Measurements from ENCODE around the gene ECE1.

DNA sequence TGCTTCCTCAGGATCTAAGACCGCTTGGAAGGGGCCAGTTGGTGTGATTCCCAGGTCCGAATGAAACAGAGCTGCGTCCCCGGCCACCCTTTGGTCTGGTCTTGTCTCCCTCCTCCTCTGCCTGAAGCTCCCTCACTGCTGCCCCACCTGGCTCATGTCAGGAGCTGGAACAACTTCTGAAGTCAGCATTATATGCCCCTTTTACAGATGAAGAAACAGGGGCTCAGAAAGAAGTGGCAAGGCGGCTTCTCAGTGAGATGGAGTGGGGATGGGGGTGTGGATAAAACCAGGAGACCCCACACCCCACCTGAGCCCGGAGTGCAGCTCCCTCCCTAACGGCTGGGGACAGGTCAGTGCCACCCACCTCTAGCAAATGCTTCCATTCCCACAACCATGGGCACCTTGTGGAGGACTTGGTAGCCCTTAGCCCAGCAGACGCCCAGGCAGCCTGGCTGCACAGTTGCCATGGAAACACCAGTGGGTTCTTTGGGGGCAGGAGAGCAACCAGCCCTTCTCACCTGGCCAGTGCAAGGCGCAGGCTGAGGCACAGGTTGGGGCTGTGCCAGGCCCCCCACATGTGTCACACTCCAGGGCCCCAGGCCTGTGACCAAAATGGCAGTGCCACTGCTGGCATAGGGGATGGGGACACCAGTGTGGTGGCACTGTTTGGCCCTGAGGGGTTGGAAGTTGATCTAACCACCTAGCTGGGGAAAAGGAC is 31.9 kb upstream of the ECE1 start:
- TF ChIP-seq SIN3A (IDR thresholded peaks at IDR 0.05; ENCODE audit: borderline replicate concordance, insufficient read depth, low read depth, low read length) (no peak), POLR2AphosphoS5 (IDR thresholded peaks at IDR 0.05; ENCODE audit: low read depth, low read length) (no peak), CTCF (IDR thresholded peaks at IDR 0.05) (no peak), REST (IDR thresholded peaks at IDR 0.05; ENCODE audit: insufficient read depth in 1 of 2, low read depth in 2 of 2, low read length in 1 of 2) (no peak), TCF7L2 (IDR thresholded peaks at IDR 0.05; ENCODE audit: low read depth, low read length) (no peak)
